Activated CD4-positive, alpha-beta T cell treated with anti-CD3 and anti-CD28 coated beads for 1 hour (primary cell): ENCODE measurements around the gene MUL1.

ENCODE experiments used
- DNase-seq: peaks from one replicate; pipeline ENCODE4 v3.0.0-alpha.2; 2020

The MUL1 gene

GRCh38 chr1:20484519-20485462, 23.2 kb downstream of the MUL1 start:
- DNase-seq: no peak

- DNase-seq: no peak
These were observed 24.0 kb downstream of the MUL1 start for GRCh38 chr1:20483833-20484518.

GRCh38 chr1:20483098-20483832, 24.7 kb downstream of the MUL1 start:
- no peak for DNase-seq

DNA sequence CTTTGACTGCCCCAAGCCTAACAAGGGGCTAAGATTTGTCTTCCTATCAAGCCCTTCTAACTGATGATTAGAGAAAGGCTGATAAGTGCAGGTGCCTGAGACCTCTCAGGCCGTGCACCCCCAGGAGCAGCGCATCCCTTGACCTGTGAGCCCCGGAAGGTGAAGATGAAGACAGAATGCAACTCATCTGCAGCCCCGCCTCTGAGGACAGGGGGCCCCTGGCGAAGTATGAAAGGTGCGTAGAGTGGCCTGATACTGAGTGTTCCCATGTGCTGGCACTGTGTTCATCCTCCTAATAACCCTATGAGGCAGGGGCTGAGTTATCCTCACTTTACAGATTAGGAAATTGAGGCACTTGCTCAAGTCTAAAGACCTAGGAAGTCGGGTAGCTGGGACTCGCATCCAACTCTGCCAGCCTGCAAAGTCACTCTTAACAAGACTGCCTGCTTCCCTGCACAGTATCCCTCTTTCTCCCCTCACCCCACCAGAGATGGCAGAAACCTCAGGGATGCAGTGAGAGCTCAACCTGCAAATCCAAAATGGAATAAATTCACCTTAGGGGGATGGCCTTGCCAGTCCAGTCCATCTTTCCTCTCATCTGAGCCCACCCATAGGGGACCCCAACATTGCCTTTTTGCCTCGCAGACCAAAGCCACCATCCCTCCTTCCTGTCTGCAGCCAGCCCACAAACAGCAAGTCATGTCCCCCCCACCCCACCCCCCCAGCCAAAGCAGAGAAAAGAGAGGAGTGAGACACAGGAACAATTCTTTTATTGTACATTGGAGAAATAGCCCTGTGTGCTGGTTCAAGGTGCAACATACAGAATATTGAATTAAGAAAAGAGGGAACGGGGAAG, 26.1 kb downstream of the MUL1 start:
- DNase-seq: no peak

GRCh38 chr1:20480951-20481617, 26.9 kb downstream of the MUL1 start:
- DNase-seq: no peak

GRCh38 chr1:20480243-20480944, 27.6 kb downstream of the MUL1 start:
- DNase-seq: no peak

DNA sequence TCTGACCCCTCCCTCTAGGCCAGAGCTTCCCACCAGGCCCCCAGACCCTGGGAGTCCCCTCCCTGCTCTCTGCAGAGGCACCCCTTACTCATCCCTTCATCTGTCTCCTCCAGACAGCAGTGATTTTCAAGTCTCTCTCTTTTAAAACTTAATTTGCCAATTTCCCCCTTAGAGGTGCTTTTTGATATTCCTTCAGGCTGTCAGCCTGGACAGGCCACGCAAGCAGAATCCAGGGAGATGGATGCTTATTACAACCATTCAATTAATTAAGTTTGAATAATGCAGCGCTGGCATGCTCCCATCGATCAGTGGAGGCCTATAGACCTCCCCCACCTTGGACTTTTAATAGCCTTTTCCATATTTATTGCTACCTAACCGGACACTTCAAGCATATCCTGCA, 28.1 kb downstream of the MUL1 start:
- no peak for DNase-seq

DNA sequence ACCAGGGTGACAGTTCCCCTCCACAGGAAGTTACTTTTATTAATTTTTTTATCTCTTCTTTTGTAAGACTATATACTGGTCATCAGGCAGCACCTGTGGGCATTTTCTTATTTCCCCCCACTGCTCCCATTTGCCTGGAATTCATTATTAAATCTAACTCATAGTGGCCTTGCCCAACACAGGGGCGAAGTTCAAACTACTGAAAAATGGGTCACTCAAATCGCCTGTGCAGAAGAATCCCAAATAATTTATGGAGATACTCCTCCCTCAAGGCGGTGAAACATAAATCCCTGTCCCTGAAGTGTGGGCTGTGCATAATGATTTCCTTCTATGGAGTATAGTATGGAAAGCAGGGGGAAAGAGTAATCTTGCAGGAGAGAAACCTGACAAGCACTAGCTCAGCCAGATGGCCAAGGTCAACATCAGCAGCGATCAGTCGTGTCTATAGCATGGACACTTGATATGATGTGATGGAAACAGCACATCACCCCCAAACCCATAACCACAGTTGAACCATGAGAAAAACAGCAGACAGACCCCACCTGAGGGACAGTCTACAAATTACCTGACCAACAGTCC, 29.8 kb downstream of the MUL1 start:
- no peak for DNase-seq

DNA sequence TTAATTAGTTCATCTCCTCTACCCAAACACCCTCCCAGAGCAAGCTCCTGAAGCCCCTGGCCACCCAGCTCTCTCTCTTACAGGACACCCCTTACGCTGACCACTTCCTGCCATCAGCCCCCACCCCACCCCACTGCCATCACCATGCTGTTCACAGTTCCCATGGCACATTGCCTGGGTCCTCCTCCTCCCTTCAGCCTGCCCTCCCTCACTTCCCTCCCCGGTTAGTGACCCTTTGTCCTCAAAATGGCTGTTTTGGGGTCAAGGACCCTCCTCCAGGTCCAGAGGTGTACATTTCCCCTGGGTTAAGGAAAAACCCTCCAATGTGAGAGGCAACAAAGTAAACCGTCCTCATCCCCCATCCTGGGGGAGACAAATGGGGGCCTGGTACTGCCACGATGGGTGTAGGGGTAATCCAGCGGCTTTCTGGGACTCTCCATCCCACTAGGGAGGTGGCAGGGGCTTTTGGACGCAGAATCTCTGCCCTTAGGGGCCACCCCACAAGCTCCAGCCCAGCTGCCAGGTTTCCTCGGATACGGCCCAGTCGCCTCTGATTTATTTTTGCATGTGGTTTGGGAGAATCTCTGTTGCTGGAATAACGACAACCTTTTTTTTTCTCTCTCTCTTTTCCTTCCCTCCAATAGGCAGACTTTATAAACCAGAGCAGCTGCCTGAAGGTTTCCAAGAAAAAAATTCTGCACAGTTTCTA, 30.4 kb downstream of the MUL1 start:
- DNase-seq: no peak

DNA sequence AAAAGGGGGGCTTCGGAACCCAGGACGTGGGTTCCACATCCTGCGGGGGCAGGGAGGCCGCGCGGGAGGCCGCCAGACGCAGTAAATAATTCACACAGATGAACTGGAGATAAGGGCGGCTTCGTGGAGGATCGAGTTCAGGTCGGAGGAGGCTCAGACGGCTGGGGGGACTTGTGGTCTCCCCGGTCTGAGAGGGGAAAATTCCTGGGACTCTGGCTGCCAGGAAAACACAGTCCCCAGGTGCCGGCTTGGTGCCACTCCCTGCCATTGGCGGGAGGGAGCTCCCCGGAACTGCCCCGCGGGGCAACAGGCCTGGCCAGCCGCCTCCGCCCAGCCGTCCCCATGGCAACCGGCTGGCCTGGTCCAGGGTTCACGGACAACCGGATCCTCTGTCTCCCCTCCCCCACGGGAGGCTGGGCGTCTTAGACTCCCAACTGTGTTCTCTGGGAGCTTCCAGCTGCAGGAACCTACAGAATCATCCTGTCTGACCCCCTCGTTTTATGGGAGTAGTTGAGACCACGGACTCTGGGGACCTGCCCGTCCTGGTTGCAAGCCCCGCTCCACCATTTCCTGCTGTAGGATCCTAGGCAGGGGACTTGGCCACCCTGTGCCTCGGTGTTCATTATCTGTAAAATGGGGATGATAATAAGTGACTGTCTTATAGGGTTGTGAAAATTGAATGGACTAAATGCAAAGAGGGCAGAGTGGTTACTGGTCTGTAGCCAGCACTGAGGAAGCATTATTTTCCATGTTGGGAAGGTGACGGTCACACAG, 31.5 kb downstream of the MUL1 start:
- no peak for DNase-seq

GRCh38 chr1:20474996-20475395, 33.0 kb downstream of the MUL1 start:
- no peak for DNase-seq

GRCh38 chr1:20474333-20474975, 33.5 kb downstream of the MUL1 start:
- no peak for DNase-seq

- no peak for DNase-seq
These were observed 34.1 kb downstream of the MUL1 start for GRCh38 chr1:20473894-20474293.

GRCh38 chr1:20472860-20473711, 34.9 kb downstream of the MUL1 start:
- no peak for DNase-seq

- DNase-seq: no peak
These were observed 35.8 kb downstream of the MUL1 start for GRCh38 chr1:20472121-20472520.

DNA sequence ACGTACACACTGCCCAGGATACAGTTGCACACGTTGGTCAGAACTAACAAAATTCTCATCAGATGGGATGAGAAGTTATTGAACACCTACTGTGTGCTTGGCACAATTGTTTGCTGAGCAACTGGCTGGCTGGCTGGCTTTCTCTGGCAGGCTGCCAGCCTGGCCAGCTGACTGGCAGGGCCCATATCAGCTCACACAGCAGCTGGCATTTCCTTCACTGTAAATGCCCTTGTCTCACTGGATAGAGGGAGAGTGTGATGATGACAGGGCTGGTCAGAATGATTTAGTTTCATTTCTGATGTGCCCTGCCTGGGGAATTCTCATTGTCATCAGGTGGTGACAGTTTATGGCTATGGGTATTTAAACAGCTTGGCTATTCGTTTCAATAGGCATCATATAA, 37.8 kb downstream of the MUL1 start:
- DNase-seq: no peak

GRCh38 chr1:20469406-20470076, 38.4 kb downstream of the MUL1 start:
- no peak for DNase-seq
